ENCODE results near the gene ME1.
"Not testable (repeated sequence)": the region's sequence is repeated elsewhere in the genome, so short reads cannot be mapped to it uniquely, and the experiment has no call there.

The ME1 gene

DNA sequence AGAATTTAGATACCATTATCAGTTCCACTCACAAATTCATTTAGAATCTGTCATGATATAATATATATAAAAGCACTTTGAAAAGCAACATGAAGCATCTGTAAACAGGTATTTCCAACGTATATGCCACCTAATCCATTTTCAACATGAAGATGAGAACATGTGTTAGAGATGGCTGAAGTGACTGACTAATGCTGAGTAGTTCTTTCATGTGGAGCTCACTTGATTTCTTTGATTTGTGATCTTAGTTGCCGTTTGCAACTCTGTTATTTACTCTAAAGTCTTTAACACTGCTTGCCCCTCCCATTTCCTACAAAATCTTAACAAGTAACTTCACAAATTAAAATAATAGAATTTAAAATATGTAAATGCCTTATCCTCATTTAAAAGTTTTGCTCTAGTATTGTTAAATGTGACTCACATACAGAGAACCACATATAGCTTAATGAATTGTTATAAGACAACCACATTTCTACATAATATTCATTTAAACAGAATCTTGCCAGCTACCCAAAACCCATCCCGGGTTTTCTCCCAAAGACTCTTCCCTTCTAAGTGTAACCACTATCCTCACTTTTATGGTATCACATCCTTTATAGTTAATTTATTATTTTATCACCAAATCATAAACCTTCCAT lies 78.3 kb downstream of the ME1 start:
- no peak for DNase-seq (ENCODE audit: low read depth)

DNA sequence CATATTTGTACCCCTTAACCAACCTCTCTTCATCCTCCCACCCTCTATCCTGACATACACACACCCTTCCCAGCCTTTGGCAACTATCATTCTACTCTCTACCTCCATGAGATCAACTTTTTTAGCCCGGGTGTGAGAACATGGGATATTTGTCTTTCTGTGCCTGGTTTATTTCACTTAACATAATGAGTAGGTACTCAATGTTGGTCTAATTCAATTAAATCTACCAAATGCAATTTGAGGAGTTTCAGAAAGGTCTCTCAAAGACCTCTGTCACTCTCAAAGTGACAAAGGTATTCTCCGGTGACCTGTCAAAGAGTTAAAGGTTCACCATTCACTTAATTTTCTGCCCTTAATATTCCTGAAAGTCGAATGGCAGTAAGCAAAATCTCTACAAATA lies 87.7 kb downstream of the ME1 start:
- no peak for DNase-seq (ENCODE audit: low read depth)

DNA sequence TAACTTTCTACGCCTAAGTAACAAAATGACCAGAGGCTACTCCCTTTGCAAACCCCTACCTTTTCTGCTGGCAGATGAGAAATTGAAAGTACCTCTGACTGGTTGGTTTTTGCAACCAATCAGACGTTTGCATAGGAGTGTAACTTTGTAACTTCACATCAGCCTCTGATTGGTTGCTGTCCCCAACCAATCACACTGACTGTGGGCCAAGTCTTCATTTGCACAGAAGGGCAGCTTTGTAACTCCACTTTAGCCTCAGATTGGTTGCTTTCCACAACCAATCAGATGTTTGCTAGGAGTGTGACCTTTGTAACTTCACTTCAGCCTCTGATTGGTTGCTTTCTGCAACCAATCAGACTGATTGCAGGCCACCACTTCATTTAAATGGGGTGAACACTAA lies 89.1 kb downstream of the ME1 start:
- DNase-seq (ENCODE audit: low read depth), result no peak

DNA sequence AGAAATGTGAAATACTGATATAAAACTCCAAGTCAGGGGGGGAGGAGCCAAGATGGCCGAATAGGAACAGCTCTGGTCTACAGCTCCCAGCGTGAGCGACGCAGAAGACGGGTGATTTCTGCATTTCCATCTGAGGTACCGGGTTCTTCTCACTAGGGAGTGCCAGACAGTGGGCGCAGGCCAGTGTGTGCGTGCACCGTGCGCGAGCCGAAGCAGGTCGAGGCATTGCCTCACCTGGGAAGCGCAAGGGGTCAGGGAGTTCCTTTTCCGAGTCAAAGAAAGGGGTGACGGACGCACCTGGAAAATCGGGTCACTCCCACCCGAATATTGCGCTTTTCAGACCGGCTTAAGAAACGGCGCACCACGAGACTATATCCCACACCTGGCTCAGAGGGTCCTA lies 96.9 kb downstream of the ME1 start:
- not testable (repeated sequence) for DNase-seq (ENCODE audit: low read depth)

DNA sequence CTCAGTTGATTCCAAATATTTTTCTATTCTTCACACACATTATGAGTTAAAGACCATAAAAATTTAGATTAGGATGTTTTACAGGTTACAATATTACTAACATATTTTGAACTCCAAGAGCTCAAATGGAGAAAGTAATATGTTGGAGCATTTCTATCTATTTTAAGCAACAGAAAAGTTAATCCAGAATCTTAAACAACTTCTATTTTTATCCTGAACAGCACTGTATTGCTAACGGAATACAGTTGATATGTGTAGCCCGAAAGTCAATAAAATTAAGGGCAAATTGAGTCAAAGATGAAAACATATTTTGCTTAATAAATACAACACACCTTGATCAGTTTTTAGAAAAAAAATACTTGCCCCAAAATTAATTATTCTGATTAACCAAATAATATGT lies 97.4 kb downstream of the ME1 start:
- no peak for DNase-seq (ENCODE audit: low read depth)

DNA sequence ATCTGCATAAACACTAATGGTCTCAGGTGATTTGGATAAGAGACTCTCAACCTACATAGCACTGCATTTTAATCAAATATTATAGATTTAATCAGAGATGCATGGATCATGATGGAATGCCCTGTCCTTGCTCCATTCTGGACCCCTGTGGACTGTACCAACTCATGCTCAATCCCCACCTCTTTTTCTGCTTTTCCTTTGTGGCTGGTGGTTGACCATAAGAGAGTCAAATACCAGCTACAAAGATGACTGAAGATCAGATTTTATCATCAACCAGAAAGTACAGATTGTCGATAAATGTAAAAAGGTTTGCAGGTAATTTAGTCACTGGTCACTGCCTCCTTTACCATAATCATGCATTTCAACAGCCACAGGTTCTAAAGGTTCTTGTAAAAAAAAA lies 116.2 kb downstream of the ME1 start:
- DNase-seq (ENCODE audit: low read depth), result no peak

DNA sequence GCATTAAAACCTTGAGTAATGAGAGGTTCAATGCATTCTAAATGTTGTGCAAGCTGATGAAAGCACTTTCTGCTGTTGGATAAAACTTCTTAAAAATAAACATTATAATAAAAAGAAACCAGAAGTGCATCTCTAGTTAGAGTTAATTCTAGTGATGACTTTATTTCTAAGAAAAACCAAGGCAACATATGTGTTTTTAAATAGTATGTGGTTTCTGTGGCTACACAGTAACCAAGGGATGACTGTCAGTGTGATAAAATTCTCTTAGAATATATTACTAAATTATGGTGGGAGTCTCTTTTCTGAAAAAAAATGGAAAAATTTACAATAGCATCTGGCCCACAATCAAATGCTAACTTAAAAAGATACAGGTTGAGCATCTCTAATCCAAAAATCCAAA lies 117.0 kb downstream of the ME1 start:
- no peak for DNase-seq (ENCODE audit: low read depth)

DNA sequence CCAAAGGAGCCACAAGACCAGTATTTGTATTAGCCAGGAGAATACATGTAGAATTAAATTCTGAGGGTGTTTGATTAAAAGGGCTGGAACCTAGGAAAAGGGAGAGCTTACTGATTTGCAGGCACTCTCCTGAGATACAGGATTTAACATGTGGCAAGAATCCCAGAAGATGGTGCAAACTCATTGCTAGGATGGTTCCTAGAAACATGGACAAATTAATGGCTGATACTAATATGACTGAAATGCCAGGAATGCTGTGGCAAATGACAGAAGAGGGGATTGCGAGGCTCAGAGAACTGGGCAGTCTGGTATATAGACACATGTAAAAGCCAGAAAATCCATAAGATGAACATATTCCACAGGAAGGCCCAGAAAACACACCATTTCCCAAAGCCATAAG lies 119.6 kb downstream of the ME1 start:
- no peak for DNase-seq (ENCODE audit: low read depth)

DNA sequence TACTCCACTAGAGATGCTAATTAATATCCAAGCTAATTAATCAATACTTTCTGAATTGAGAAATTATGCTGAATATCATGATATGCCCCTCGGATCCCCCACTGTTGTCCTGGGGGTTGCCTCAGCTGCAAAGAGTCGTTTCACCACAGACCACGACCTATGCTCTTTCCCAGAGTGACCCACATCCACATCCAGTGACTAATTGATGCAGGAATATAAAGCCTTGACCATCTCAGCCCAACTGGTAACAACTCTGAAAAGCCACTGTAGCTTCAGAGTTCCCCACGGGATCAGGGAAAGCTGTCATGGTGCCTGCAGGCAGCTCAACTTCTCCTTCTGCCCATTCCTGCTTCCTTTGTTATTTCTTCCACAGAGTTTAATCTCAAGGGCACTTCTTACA lies 120.8 kb downstream of the ME1 start:
- no peak for DNase-seq (ENCODE audit: low read depth)

DNA sequence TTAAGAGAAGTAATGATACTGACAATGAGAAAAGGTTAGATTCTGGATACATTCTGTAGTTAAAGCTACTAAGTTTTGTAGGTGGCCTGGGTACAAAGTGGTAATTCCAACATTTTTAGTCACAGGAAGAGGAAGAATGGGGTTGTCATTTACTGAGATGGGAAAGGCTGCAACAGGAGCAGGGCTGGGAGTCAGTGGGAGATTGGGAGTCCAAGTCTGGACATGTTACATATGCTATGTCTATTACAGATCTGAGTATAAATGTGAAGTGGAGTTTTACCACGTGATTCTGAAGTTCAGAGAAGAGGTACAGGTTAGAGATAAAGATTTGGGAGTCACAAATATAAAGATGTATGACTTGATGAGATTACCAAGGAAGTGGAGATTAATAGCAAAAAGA lies 121.5 kb downstream of the ME1 start:
- DNase-seq (ENCODE audit: low read depth), result no peak

DNA sequence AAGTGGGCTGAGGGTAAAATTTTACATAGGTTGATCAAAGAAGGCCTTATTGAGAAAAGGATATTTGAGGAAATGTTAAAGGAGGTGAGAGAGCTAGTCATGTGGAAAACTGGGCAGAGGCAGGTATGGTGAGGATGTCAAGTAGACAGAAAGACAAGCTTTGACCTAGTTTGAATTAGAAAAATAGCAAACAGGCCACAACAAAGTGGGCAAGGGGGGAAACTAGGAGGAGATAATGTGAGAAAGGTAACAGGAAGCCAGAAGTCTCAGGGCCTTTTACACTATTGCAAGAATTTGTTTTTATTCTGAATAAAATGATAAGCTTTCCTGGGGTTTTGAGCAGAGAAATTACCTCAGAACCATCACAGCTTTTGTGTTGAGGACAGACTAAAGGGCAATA lies 122.0 kb downstream of the ME1 start:
- no peak for DNase-seq (ENCODE audit: low read depth)

DNA sequence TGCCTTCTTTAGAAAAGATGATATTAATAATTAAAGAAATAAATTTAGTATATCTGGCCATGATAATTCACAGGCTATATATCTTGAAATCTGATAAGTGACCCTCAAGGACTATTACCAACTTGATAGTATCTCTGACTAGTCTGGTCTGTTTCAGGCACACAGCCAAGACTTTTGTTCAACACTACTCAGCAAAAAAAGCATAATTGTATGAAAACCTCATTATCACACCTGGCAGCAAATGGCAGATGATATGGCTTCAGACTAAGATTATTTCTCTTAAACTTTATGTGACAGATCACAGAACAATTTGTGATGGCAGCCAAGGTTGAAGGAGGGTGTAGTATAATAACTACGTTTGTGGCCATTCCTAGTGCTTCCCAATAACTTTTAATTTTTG lies 123.0 kb downstream of the ME1 start:
- no peak for DNase-seq (ENCODE audit: low read depth)

DNA sequence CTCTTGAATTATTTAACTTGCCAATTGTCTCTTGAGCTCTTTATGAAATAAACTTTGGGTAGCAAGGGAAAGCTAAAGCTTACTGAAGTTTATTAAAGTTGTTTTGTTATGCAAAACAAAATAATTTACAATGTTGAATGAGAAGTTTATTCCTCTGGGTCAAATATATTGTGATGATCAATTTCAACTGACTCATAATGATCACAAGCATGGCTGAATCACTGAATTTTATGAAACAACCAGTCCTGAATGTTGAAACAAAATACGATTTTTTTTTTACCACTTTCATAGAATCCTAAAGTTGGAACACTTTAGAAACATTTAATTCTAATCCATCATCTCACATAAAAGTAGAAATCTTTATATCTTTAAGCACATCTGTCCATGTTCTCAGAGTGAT lies 127.4 kb downstream of the ME1 start:
- no peak for DNase-seq (ENCODE audit: low read depth)

DNA sequence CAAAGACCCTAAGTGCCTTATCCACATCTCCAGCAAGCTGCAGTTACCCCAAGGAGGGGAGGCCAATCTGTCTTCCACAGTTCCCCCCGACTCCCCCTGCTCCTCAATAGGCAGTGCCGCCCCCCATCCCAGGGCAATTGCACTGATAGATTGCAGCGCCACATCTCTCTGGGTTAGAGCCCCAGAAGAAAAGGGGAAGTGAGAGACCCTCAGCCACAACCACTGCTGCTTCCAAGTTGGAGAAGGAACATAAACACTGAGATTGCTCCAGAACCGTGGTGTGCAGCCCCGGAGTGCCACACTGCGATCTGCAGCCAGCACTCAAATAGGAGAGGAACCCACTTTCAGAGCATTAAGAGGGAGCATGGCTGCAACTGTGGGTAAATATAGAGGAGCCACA lies 136.2 kb downstream of the ME1 start:
- no peak for DNase-seq (ENCODE audit: low read depth)

DNA sequence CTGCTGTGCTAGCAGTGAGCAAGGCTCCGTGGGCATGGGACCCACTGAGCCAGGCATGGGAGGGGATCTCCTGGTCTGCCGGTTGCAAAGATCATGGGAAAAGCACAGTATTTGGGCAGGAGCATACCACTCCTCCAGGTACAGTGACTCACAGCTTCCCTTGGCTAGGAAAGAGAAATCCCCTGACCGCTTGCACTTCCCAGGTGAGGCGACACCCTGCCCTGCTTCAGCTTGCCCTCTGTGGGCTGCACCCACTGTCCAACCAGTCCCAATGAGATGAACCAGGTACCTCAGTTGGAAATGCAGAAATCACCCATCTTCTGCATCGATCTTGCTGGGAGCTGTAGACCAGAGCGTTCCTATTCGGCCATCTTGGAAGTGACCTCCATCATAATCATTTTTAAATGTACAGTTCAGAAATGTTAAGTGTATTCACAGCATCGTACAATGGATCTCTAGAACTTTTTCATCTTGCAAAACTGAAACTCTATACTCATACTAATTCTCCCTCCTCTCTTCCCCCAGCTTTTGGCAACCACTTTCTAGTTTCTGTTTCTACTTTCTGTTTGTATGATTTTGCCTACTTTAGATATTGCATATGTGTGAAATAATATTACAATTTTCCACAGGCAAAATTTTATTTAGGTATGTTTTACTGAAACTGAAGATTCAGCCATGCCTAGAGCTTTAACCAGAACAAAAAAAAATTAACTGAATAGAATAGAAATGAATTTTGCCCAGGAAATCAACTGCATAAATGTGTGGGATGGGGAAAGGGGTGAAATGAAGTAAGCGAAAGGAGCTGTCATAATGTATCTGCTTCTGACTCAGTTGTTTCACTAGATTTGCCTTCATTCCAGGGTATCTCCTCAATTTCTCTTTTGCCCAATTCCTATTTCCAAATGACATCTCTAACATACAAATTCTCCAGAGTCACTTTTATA lies 137.7 kb downstream of the ME1 start:
- DNase-seq (ENCODE audit: low read depth), result no peak

DNA sequence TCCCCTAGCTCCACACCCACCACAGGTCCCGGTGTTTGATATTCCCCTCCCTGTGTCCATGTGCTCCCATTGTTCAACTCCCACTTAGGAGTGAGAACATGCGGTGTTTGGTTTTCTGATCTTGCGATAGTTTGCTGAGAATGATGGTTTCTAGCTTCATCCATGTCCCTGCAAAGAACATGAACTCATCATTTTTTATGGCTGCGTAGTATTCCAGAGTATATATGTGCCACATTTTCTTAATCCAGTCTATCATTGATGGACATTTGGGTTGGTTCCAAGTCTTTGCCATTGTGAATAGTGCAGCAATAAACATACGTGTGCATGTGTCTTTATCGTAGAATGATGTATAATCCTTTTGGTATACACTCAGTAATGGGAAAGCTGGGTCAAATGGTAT lies 143.6 kb downstream of the ME1 start:
- DNase-seq (ENCODE audit: low read depth), result not testable (repeated sequence)

DNA sequence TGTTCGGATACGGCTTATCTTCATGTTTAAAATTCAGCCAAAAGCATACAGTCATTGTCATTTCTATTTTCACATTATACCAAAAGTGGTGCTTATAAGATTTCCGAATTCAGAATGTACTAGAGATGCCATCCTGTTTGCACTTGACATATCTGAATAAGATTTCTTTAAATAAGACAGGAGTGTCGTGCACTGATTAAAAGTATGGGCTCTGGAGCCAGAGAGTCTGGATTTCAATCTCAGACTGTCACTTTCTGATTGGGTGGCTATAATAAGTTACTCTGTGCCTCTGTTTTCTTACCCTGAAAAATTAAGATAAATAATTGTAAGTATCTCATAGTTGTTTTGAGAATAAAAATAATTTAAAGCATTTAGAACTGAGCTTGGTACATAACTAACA lies 144.9 kb downstream of the ME1 start:
- DNase-seq (ENCODE audit: low read depth), result no peak

DNA sequence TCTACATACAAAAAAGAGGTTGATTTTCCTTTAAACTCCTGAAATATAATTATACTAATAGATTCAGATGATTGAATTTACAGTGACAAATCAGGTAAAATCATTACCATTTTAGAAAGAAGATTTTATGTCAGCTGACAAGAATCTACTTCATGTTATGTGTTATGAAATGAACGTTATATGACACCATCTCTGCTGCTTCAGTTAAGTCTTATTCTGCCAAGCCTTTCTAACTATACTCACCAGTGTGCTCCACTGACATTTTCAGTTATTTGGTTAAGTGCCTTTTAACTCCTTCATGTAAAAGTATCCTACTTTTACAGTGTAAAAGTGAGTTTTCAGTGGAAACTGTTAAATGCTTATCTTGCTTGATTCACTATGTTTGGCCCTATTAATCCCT lies 157.3 kb downstream of the ME1 start:
- DNase-seq (ENCODE audit: low read depth), result no peak

DNA sequence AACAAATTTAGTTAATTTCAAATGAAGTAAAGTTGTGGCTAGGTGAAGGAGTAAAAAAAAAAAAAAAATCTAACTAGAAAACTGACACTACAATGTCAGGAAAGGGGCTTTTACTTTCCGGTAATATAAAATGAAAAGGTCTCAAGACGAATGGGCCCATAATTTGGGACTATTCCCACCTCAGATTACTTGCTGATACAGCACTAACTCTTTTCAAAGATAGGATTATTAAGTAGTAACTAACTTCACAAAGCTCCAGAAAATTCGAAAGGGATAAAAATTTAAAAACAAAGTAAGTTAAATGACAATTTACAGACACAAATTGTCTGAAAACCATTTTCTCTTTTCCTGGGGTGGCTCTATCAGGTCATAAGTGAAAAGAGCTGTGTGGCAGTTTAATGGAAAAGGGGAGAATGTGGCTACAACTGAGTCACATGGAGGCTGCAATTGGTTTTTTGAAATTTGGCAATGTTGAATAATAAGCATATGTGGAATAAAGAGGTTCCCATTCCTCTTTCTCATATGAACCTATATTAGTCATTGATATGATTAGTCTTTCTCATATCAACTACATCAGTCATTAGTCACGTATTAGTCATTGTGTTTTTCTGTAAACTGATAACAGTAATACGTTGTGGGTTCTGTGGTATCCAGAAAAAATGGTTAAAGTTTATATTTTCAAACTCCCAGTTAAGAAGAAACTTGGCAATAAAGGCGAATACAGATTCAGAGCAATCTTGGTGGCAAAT lies 159.7 kb downstream of the ME1 start:
- DNase-seq (ENCODE audit: low read depth), result no peak

DNA sequence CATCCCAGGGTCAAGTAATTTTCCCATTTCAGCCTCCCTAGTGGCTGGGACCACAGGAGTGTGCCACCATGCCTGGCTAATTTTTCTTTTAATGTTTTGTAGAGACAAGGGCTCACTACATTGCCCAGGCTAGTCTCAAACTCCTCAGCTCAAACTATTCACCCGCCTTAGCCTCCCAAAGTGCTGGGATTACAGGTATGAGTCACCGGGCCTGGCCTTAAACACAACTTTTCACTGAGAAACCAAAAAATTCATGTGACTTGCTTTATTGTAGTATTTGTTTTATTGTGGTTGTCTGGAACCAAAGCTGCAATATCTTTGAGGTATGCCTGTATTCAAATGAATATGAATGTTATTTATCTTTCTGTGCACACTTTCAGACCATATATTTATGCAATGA lies 165.5 kb downstream of the ME1 start:
- DNase-seq (ENCODE audit: low read depth), result no peak

DNA sequence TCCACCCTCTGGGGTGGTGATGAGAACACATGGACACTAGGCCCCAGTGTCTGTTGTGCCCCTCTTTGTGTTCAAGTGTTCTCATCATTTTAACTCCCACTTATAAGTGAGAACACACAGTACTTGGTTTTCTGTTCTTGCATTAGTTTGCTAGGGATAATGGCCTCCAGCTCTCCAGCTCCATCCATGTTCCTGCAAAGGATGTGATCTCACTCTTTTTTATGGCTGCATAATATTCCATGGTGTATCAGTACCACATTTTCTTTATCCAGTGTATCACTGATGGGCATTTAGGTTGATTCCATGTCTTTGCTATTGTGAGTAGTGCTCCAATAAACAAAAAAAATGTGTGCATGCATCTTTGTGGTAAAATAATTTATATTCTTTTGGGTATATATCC lies 170.3 kb downstream of the ME1 start:
- no peak for DNase-seq (ENCODE audit: low read depth)

DNA sequence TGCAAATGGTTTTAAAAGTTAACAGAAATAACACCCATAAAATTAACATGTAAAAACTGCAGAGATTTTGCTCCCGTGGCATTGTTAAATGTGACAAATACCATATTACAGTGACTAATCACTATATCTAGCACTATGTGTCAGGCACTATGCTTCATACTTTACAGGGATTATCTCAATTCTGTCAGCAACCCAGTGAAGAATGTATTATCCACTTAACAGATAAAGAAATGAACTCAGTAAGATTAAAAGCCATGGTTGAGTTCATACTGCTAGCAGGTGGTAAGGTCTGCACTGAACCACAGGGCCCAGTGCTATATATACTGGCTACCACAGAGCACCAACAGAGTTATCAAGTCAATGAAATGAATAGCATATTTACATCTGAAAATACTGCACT lies 172.3 kb downstream of the ME1 start:
- DNase-seq (ENCODE audit: low read depth), result no peak

DNA sequence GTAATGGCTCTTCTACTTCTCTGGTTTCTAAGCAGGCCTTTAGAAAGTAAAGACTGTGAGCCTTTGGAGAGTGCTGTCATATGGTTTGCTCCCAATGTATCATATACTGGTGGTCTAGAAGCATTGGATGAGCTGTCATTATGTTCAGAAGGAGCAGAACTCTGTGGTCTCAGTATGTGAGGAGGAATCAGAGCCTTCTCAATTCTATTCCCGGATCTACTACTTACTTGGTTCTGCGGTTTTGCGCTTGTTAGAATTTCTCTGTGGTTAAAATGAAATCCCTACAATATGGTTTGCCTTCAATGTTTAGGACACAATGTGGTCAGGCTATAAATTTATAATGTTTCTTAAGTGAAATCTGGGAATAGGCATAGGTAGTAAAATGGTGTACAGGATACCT lies 173.1 kb downstream of the ME1 start:
- no peak for DNase-seq (ENCODE audit: low read depth)
